Fibroblast of lung (primary cell): ENCODE results near the gene SPTY2D1. TPM values are rescaled to one million over a fixed set of nuclear protein-coding genes. Genes with fewer than 3 reads are reported as not detected.

Experiments used
- DNase-seq, 2 donors: peaks; one replicate each; pipeline versions ENCODE4 v3.0.0 to v3.0.0-alpha.2; 2010; ENCODE audit warnings: low read depth in 2 of 2
- H2AFZ ChIP-seq: 2 replicates; pipeline ENCODE4 v1.5.1; 2012; ENCODE audit warnings: low read length, control low read depth, inconsistent platforms
- H3K27ac ChIP-seq: 2 replicates; pipeline ENCODE4 v1.5.1; 2011; ENCODE audit warnings: low read length, control low read depth; ENCODE audit not compliant: insufficient read depth
- H3K27me3 ChIP-seq: 2 replicates; pipeline ENCODE4 v1.5.1; 2011; ENCODE audit warnings: mild to moderate bottlenecking, low read length; ENCODE audit not compliant: control insufficient read depth, insufficient read depth
- H3K36me3 ChIP-seq: 2 replicates; pipeline ENCODE4 v1.5.1; 2011; ENCODE audit warnings: low read length; ENCODE audit not compliant: control insufficient read depth, insufficient read depth
- H3K4me1 ChIP-seq: 2 replicates; pipeline ENCODE4 v1.5.1; 2011; ENCODE audit warnings: low read length; ENCODE audit not compliant: control insufficient read depth, insufficient read depth; ENCODE audit errors: extremely low read depth
- H3K4me2 ChIP-seq: 2 replicates; pipeline ENCODE4 v1.5.1; 2011; ENCODE audit warnings: low read length, control low read depth; ENCODE audit not compliant: insufficient read depth; ENCODE audit errors: extremely low read depth
- H3K4me3 ChIP-seq, 4 experiments: fragments of 200-600 bp in 1 of 4; sonication (generic) in 1 of 4; replicated peaks in 1 of 4; 2 replicates each; pipeline ENCODE4 v1.5.1; 2011 to 2016; ENCODE audit warnings: low read length in 4 of 4, low read depth in 3 of 4, mild to moderate bottlenecking in 3 of 4, control low read depth in 2 of 4, inconsistent platforms in 1 of 4, mixed read lengths in 1 of 4; ENCODE audit not compliant: insufficient read depth in 1 of 4; ENCODE audit errors: control extremely low read depth in 1 of 4
- H3K79me2 ChIP-seq: 2 replicates; pipeline ENCODE4 v1.5.1; 2012; ENCODE audit warnings: mild to moderate bottlenecking, low read length, inconsistent platforms; ENCODE audit not compliant: control insufficient read depth, insufficient read depth
- H3K9ac ChIP-seq: 2 replicates; pipeline ENCODE4 v1.5.1; 2011; ENCODE audit warnings: mild to moderate bottlenecking, low read length, control low read depth; ENCODE audit not compliant: insufficient read depth
- H3K9me3 ChIP-seq: 2 replicates; pipeline ENCODE4 v1.5.1; 2012; ENCODE audit warnings: low read depth, low read length; ENCODE audit not compliant: control insufficient read depth, insufficient read depth
- H4K20me1 ChIP-seq: 2 replicates; pipeline ENCODE4 v1.5.1; 2011; ENCODE audit warnings: low read length; ENCODE audit not compliant: control insufficient read depth, insufficient read depth; ENCODE audit errors: extremely low read depth
- EZH2 ChIP-seq: IDR thresholded peaks from 2 replicates; pipeline ENCODE4 v1.5.1; 2012; ENCODE audit warnings: low read length, control low read depth, mild to moderate bottlenecking; ENCODE audit errors: missing control alignments
- polyA plus RNA-seq, 2 donors: library from polyadenylated mRNA; depleted of rRNA in 1 of 2; stranded (reverse) in 1 of 2; unstranded in 1 of 2; fragments of >200 nt; gene quantifications; 2 replicates each; pipeline ENCODE4 v1.2.1, GENCODE V29; 2011 to 2012; ENCODE audit warnings: missing spikeins in 1 of 2
- total RNA-seq: library from RNA; depleted of rRNA; stranded (reverse); fragments of >200 nt; gene quantifications from 2 replicates; pipeline ENCODE4 v1.2.1, GENCODE V29; 2014
- TF ChIP-seq, protein P1 (sequence below), 2 donors: IDR thresholded peaks in 1 of 2; conservative IDR thresholded peaks in 1 of 2; 1 replicate in 1 of 2; 2 replicates in 1 of 2; pipeline ENCODE4 v1.5.1; 2011 to 2012; ENCODE audit warnings: low read length in 2 of 2, control low read depth in 1 of 2, inconsistent platforms in 1 of 2, low read depth in 1 of 2, mild to moderate bottlenecking in 1 of 2

Gene SPTY2D1
- total and polyA plus RNA-seq, 2 donors (not counting 1 experiment from before 2014, with no cell fraction given), result 14.0 to 23.8 TPM

DNA sequence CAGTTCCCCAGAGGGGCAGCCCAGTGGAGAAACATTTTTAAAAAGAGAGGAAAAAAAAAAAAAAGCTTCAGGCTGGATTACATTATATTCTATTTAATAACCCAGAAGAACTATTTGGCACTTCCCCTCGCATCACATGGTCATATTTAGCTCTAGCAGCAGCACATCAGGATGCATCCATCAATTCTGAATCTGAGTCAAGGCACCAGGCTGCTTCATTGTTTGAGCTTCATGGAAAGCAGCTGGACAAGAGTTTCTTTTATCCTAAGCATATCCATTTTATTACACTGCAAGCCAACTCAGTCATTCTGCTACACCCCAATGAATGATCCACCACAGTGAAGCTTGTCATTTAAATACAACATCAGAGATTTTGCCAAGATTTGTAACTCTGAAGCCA, 10.0 kb downstream of the SPTY2D1 start:
- no peaks in the 10 kb centered on the region for H3K9me3 ChIP-seq
- peaks cover 85% of the 10 kb centered on the region for H3K79me2 ChIP-seq
- no peak overlapping the region for H3K4me2 ChIP-seq
- H3K27me3 ChIP-seq, result no peaks in the 10 kb centered on the region
- no peak for DNase-seq
- H3K9ac ChIP-seq, result no peak overlapping the region
- no peaks in the 10 kb centered on the region for H3K4me1 ChIP-seq
- no peaks in the 10 kb centered on the region for H3K36me3 ChIP-seq
- H3K27ac ChIP-seq, result no peak overlapping the region
- TF ChIP-seq, protein P1, sequence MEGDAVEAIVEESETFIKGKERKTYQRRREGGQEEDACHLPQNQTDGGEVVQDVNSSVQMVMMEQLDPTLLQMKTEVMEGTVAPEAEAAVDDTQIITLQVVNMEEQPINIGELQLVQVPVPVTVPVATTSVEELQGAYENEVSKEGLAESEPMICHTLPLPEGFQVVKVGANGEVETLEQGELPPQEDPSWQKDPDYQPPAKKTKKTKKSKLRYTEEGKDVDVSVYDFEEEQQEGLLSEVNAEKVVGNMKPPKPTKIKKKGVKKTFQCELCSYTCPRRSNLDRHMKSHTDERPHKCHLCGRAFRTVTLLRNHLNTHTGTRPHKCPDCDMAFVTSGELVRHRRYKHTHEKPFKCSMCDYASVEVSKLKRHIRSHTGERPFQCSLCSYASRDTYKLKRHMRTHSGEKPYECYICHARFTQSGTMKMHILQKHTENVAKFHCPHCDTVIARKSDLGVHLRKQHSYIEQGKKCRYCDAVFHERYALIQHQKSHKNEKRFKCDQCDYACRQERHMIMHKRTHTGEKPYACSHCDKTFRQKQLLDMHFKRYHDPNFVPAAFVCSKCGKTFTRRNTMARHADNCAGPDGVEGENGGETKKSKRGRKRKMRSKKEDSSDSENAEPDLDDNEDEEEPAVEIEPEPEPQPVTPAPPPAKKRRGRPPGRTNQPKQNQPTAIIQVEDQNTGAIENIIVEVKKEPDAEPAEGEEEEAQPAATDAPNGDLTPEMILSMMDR (conservative IDR thresholded peaks at IDR 0.05 in 1 of 2, IDR thresholded peaks at IDR 0.05 in 1 of 2; ENCODE audit: low read depth in 1 of 2, low read length in 2 of 2), result no peak
- no peak for TF ChIP-seq EZH2
- H2AFZ ChIP-seq, result no peak overlapping the region
- H3K4me3 ChIP-seq, result no peak overlapping the region
- H4K20me1 ChIP-seq, result peaks cover 2% of the 10 kb centered on the region

DNA sequence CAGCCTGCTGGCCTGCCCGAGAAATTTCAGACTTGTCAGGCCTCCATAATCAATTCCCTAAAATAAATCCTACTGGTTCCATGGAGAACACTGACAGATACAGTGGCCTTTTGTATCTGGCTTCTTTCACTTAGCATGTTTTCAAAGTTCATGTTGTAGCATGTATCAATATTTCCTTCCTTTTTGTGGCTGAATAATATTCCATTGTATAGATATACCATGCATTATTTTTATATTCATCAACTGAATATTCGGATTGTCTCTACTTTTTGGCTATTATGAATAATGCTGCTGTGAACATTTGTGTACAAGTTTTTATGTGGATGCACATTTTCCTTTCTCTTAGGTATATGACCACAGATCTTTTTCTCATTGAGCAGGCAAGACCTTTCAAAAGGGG, 10.4 kb downstream of the SPTY2D1 start:
- Histone ChIP-seq H3K27me3 (no peaks in the 10 kb centered on the region), H3K79me2 (peaks cover 82% of the 10 kb centered on the region), H3K4me2 (no peak overlapping the region), H4K20me1 (peaks cover 2% of the 10 kb centered on the region), H3K4me1 (no peaks in the 10 kb centered on the region), H3K27ac (no peak overlapping the region), H2AFZ (no peak overlapping the region), H3K4me3 (no peak overlapping the region), H3K9me3 (no peaks in the 10 kb centered on the region), H3K9ac (no peak overlapping the region), H3K36me3 (no peaks in the 10 kb centered on the region)
- no peak for DNase-seq
- TF ChIP-seq EZH2, result no peak
- TF ChIP-seq, protein P1 (conservative IDR thresholded peaks at IDR 0.05 in 1 of 2, IDR thresholded peaks at IDR 0.05 in 1 of 2; ENCODE audit: low read depth in 1 of 2, low read length in 2 of 2), result no peak

DNA sequence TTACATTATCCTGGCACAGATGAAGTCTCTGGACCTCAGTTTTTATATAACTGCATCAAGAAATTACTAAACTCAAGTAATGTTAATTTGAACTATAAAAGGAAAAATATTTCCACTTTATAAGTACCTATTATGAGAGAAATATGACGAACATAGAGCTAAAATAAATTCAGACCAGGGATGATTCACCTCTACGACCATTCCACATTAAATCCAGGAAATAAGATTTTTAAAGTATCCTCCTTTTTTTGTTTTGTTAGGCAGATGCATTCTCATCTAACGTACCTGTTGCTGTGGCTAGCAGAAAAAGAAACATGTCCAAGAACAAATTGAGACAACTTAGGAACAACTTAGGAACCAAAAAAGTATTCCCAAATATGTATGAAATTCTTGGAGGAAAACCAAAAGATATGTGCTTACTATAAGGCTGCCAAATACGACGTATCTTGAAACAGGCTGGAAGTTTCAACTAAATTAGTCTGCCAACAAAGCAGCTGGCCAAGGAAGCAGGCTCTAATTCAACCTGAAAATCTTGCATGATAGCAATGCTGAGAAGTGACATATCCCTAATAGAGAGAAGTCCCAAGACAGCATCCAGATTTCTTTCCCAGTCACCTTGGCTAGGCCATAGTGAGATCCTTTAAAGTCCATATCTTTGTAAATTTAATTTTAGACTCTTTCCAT, 15.7 kb downstream of the SPTY2D1 start:
- peak overlapping the region; percentile 17 for H3K4me2 ChIP-seq
- no peaks in the 10 kb centered on the region for H4K20me1 ChIP-seq
- no peak overlapping the region for H3K9ac ChIP-seq
- peak overlapping the region; percentile 71 for H3K27ac ChIP-seq
- TF ChIP-seq, protein P1 (conservative IDR thresholded peaks at IDR 0.05 in 1 of 2, IDR thresholded peaks at IDR 0.05 in 1 of 2; ENCODE audit: low read depth in 1 of 2, low read length in 2 of 2), result no peak
- no peak for TF ChIP-seq EZH2
- peak overlapping the region in 3 of 4 experiments; percentile 1 to 27 (median 15) for H3K4me3 ChIP-seq
- peaks cover 8% of the 10 kb centered on the region for H3K36me3 ChIP-seq
- no peak overlapping the region for H2AFZ ChIP-seq
- no peaks in the 10 kb centered on the region for H3K27me3 ChIP-seq
- H3K9me3 ChIP-seq, result no peaks in the 10 kb centered on the region
- DNase-seq, result peak; percentile 72 to 76
- peaks cover 56% of the 10 kb centered on the region for H3K79me2 ChIP-seq
- H3K4me1 ChIP-seq, result peaks cover 3% of the 10 kb centered on the region
